ENCODE measurements around the gene FAM181A. TPM values are rescaled to one million over a fixed set of nuclear protein-coding genes. Genes with fewer than 3 reads are reported as not detected.

Gene FAM181A
- total RNA-seq, 1 experiment from 2014 or later = not detected

DNA sequence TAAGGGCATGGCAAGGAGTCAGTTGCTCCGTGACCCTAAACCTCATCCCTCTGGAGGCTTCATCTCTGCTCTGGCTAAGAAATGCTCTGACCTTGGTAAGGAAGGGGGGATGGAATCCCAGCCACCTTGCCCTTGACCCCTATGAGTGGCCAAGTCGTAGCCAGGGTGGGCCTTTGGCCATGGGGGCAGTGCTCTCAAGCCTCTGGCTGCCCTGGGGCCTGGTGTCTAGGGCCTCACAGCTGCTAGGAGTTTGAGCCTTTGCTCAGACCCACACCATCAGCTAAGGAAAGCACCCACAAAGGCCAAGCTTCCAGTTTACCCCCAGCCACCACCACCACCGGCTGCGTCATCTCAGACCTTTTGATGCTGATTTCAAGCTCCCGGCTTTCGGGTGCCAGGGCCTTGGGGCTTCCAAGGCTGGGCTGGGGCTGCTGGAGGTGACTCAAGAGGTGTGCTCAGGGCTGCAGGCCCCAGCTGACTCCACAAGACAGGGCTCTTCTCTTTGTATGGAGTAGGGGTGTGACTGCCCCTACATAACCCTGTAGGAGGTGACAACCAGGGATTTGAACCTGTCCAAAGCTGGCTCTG is 45.6 kb downstream of the FAM181A start:
- peaks cover 26% of the 10 kb centered on the region for H3K27me3 Mint-ChIP-seq (ENCODE audit: unreplicated experiment)
- CTCF ChIA-PET = interaction anchor here (3.8 kb wide), 1 partner anchor 33 kb away, joined by 51 read pairs; no protein-coding TSS in a partner anchor
- no peak overlapping the region for H3K4me3 Mint-ChIP-seq (ENCODE audit: low read depth, unreplicated experiment)
- H3K4me1 Mint-ChIP-seq (ENCODE audit: low read depth, unreplicated experiment) = no peaks in the 10 kb centered on the region
- no peak for TF ChIP-seq CTCF (IDR thresholded peaks at IDR 0.05; ENCODE audit: unreplicated experiment)
- H3K27ac Mint-ChIP-seq (ENCODE audit: unreplicated experiment) = no peak overlapping the region
- intact Hi-C loops (cut with micrococcal nuclease; ENCODE audit: unreplicated experiment) = no loop called here
- DNase-seq = no peak
- H3K36me3 Mint-ChIP-seq (ENCODE audit: insufficient read depth, unreplicated experiment) = no peaks in the 10 kb centered on the region
- H3K9me3 Mint-ChIP-seq (ENCODE audit: low read depth, unreplicated experiment) = no peaks in the 10 kb centered on the region
- no TSS peak for BruUV-seq (replicated peaks)

DNA sequence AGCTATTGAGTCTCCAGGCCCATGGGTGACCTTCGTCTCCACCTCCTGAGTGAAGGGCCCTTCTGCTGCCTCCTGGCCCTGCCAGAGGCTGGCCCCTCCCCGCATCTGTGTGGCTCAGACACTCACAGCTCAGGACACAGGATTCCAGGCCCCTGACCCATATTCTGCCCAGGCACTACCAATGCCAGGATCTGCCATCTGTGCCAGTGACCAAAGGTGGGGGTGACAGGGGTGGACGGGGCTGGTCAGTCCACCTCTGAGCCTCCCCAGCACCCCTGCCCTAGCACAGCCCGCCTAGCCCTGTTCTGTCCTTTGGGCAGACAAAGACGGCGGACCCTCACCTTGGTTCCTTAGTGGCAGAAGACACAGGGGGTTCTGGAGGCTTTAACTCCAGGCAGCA is 46.5 kb downstream of the FAM181A start:
- TF ChIP-seq CTCF (IDR thresholded peaks at IDR 0.05; ENCODE audit: unreplicated experiment) = no peak
- no TSS peak for BruUV-seq (replicated peaks)
- DNase-seq = no peak
- Mint-ChIP-seq H3K4me3 (ENCODE audit: low read depth, unreplicated experiment) (no peak overlapping the region), H3K27me3 (ENCODE audit: unreplicated experiment) (peaks cover 26% of the 10 kb centered on the region), H3K9me3 (ENCODE audit: low read depth, unreplicated experiment) (no peaks in the 10 kb centered on the region), H3K36me3 (ENCODE audit: insufficient read depth, unreplicated experiment) (no peaks in the 10 kb centered on the region), H3K4me1 (ENCODE audit: low read depth, unreplicated experiment) (no peaks in the 10 kb centered on the region), H3K27ac (ENCODE audit: unreplicated experiment) (no peak overlapping the region)
- CTCF ChIA-PET = interaction anchor here (3.8 kb wide), 1 partner anchor 34 kb away, joined by 51 read pairs; no protein-coding TSS in a partner anchor
- intact Hi-C loops (cut with micrococcal nuclease; ENCODE audit: unreplicated experiment) = no loop called here

DNA sequence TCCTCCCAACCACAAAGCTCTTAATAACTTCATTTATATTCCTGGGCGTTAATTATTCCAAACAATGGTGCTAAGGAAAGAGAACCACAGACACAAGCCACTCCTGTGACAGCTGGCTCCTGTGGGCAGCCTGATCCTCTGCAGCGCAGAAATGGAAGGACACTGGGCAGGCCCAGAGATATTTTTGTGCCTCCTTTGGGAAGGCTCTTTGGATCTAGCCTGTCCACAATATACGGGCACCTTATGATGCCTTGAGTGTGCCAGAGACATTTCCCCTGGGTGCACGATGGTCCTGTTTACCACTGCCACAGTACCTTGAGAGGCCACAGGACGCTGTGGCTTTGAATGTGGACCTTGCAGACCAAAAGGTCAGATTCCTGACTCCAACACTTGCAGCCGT is 47.2 kb downstream of the FAM181A start:
- Mint-ChIP-seq H3K4me1 (ENCODE audit: low read depth, unreplicated experiment) (no peaks in the 10 kb centered on the region), H3K27me3 (ENCODE audit: unreplicated experiment) (peaks cover 26% of the 10 kb centered on the region), H3K4me3 (ENCODE audit: low read depth, unreplicated experiment) (no peak overlapping the region), H3K36me3 (ENCODE audit: insufficient read depth, unreplicated experiment) (no peaks in the 10 kb centered on the region), H3K27ac (ENCODE audit: unreplicated experiment) (no peak overlapping the region), H3K9me3 (ENCODE audit: low read depth, unreplicated experiment) (no peaks in the 10 kb centered on the region)
- BruUV-seq (replicated peaks) = no TSS peak
- DNase-seq = no peak
- intact Hi-C loops (cut with micrococcal nuclease; ENCODE audit: unreplicated experiment) = no loop called here
- CTCF ChIA-PET = no interaction called here
- TF ChIP-seq CTCF (IDR thresholded peaks at IDR 0.05; ENCODE audit: unreplicated experiment) = no peak

GRCh38 chr14:93974833-93975232 is 47.7 kb downstream of the FAM181A start:
- peaks cover 26% of the 10 kb centered on the region for H3K27me3 Mint-ChIP-seq (ENCODE audit: unreplicated experiment)
- H3K9me3 Mint-ChIP-seq (ENCODE audit: low read depth, unreplicated experiment) = no peaks in the 10 kb centered on the region
- intact Hi-C loops (cut with micrococcal nuclease; ENCODE audit: unreplicated experiment) = no loop called here
- no peak for TF ChIP-seq CTCF (IDR thresholded peaks at IDR 0.05; ENCODE audit: unreplicated experiment)
- H3K27ac Mint-ChIP-seq (ENCODE audit: unreplicated experiment) = no peak overlapping the region
- H3K4me1 Mint-ChIP-seq (ENCODE audit: low read depth, unreplicated experiment) = no peaks in the 10 kb centered on the region
- H3K4me3 Mint-ChIP-seq (ENCODE audit: low read depth, unreplicated experiment) = no peak overlapping the region
- no TSS peak for BruUV-seq (replicated peaks)
- CTCF ChIA-PET = no interaction called here
- DNase-seq = no peak
- no peaks in the 10 kb centered on the region for H3K36me3 Mint-ChIP-seq (ENCODE audit: insufficient read depth, unreplicated experiment)

All from Calu3 (cell line).